Upper lobe of right lung (tissue), 1 donor: ENCODE data around the gene ZBTB38. TPM values are rescaled to one million over a fixed set of nuclear protein-coding genes. Genes with fewer than 3 reads are reported as not detected.

Experiments
- ATAC-seq: fragments of 200-7000 bp; cut with Tn5 transposase; one replicate; pipeline ENCODE4 v1.9.1; 2020; ENCODE audit warnings: mild to moderate bottlenecking, moderate library complexity
- DNase-seq: peaks from one replicate; pipeline ENCODE4 v3.0.0-alpha.2; 2020
- H3K27ac ChIP-seq: fragments of 200-600 bp; one replicate; pipeline ENCODE4 v1.8.0; 2022
- H3K27me3 ChIP-seq: fragments of 200-600 bp; one replicate; pipeline ENCODE4 v1.8.0; 2022; ENCODE audit warnings: mild to moderate bottlenecking
- H3K36me3 ChIP-seq: fragments of 200-600 bp; one replicate; pipeline ENCODE4 v1.8.0; 2022
- H3K4me1 ChIP-seq: fragments of 200-600 bp; one replicate; pipeline ENCODE4 v1.8.0; 2022
- H3K4me3 ChIP-seq: fragments of 200-600 bp; one replicate; pipeline ENCODE4 v1.8.0; 2022; ENCODE audit warnings: mild to moderate bottlenecking
- H3K9me3 ChIP-seq: fragments of 200-600 bp; one replicate; pipeline ENCODE4 v1.8.0; 2022
- intact Hi-C: fragments of 100-400 bp; cut with DNase I; formaldehyde crosslinking; loops from one replicate; pipeline ENCODE4 v1.11.0; 2022
- total RNA-seq: library from RNA; stranded (reverse); fragmentation: NEBNext Ultra II Directional; extraction: Animal tissue kit (Norgen Biotek cat#: 25700); gene quantifications from one replicate; pipeline ENCODE4 v1.2.1, GENCODE V29; 2021
- TF ChIP-seq, protein P1 (sequence below): fragments of 200-600 bp; IDR thresholded peaks from one replicate; pipeline ENCODE4 v1.8.0; 2022; ENCODE audit warnings: antibody characterized with exemption
- donor health status: DM: no; HTN: yes; CAD: no; lungs with severe emphysema.

The ZBTB38 gene
- total RNA-seq, 1 donor from 2014 or later: 118 TPM

DNA sequence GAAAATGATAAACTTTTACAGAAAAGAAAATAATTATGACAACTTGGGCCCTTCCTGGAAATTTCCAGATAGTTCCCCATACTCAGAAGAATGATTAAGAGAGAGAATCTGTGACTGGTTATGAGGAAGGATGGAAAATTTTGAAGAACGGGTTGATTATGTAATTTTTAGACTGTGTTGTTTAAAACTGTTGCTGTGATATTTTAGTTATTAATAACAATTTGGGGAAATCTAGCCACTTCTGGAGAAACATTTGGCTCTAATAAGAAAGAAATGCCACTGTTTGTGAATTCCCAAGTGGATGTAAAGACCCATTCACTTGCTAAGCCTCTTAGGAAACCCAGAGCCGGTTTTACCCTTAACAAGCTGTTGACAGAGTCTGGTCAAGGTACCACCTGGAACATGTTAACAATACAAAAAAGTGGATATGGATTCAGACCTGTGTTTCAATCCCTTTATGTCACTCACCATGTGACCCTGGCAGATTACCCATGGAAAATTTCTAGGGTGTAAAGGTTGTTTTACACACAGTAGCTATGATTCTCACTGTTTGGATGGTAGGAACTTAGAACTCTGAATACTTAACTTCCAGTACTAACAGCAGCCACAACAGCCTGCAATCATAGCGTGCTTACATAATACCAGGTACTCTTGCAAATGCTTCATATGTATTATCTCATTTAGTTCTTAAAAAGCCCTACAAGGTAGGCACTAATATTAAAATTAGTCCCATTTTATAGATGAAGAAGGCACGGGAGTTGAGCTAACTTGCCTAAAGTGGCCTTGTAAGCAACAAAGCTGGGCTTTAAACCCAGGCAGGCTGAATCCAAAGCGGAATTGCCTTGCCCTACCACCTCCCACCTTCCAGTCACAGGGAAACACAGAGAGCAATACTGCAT lies 32.0 kb downstream of the ZBTB38 start:
- Histone ChIP-seq H3K4me3 (no peak overlapping the region), H3K9me3 (no peaks in the 10 kb centered on the region), H3K27ac (peak overlapping the region; percentile 98), H3K36me3 (peaks cover 22% of the 10 kb centered on the region), H3K27me3 (no peaks in the 10 kb centered on the region), H3K4me1 (peaks cover 18% of the 10 kb centered on the region)
- DNase-seq (no peak), ATAC-seq (no peak)
- TF ChIP-seq, protein P1, sequence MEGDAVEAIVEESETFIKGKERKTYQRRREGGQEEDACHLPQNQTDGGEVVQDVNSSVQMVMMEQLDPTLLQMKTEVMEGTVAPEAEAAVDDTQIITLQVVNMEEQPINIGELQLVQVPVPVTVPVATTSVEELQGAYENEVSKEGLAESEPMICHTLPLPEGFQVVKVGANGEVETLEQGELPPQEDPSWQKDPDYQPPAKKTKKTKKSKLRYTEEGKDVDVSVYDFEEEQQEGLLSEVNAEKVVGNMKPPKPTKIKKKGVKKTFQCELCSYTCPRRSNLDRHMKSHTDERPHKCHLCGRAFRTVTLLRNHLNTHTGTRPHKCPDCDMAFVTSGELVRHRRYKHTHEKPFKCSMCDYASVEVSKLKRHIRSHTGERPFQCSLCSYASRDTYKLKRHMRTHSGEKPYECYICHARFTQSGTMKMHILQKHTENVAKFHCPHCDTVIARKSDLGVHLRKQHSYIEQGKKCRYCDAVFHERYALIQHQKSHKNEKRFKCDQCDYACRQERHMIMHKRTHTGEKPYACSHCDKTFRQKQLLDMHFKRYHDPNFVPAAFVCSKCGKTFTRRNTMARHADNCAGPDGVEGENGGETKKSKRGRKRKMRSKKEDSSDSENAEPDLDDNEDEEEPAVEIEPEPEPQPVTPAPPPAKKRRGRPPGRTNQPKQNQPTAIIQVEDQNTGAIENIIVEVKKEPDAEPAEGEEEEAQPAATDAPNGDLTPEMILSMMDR: no peak
- intact Hi-C loops: no loop called here

- ATAC-seq: no peak
- Histone ChIP-seq H3K9me3 (no peaks in the 10 kb centered on the region), H3K27me3 (no peaks in the 10 kb centered on the region), H3K4me3 (no peak overlapping the region), H3K27ac (peak overlapping the region; percentile 98), H3K36me3 (peaks cover 30% of the 10 kb centered on the region), H3K4me1 (peaks cover 23% of the 10 kb centered on the region)
- TF ChIP-seq, protein P1: no peak
- no peak for DNase-seq
- intact Hi-C loops: no loop called here
Measured at GRCh38 chr3:141401095-141401494, 32.8 kb downstream of the ZBTB38 start.

DNA sequence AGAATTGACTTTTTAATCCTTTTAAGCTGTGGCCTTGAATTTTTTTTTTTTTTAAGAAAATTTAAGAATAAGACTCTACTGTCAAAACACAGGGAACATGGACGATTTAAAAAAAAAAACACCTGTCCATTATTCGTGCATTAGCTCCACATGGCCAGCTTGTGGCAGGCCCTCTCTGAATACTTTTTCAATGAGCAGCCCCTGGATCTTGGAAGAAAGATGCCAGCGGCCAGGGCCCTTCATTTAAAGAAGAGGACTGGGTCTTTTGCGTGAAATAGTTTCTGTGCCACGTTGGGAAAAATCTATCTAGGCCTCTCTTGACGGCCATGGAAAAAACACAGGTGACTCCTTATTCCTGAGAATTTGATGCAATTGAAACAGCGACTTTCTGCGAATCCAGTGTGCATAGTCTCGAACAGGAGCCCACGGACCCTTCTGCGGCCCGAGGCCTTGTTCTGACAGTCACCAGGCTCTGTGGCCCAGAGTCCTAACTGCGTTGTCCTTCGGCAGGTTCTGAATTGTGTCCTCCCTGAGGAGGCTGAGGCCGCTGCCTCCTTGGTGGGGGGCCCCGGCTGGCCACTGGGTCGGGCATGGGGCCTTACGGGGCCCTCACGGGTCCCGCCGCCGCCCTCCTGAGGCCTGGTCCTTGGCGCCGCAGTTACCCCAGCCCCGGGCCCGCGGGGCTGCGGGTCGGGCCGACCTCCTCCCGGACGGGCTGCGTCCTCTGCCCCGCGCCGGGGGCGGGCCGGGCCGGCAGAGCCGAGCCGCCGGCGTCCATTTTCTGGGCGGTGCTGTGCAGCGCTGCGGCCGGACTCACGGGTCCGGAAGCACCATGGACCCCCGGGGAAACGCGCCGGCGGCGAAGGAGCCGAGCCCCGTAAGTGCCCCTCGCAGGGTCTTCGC lies 33.5 kb downstream of the ZBTB38 start:
- TF ChIP-seq, protein P1: no peak
- Histone ChIP-seq H3K4me1 (peaks cover 28% of the 10 kb centered on the region), H3K9me3 (no peaks in the 10 kb centered on the region), H3K36me3 (peaks cover 37% of the 10 kb centered on the region), H3K4me3 (peak overlapping the region; percentile 69), H3K27me3 (no peaks in the 10 kb centered on the region), H3K27ac (peak overlapping the region; percentile 98)
- peak; percentile 85 for DNase-seq
- peak; percentile 91 for ATAC-seq
- intact Hi-C loops: no loop called here

DNA sequence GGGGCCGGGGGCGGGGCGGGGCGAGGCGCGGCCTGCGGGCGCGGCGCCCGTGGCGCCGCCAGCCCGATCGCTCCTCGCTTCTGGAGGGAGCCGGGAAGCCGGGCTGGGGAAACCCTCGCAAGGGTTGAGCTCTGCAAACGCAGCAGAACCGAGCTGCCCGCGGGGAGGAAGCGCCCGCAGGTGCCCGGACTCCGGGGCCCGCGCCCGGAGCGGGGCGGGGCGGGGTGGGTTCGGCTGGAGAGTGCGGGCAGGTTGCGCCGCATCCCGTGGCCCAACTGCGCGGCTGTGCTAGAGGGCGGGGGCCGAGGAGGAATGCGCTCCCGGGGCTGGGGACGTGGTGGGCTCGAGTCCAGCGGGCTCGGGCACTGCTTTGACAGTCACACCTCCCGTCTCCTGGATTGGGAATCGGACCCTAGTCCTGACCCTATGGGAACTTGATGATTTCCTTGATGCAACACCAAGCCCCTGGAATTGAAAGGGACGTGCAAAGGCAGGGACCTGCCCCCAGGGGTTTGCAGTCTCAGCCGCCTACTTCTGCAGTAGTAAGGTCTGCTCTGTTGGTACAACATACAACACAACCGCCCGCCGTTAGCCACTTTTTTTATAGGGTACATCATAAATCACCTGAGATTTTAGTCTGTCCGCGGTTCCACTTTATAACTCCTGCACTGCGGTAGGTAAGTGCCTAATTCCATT lies 34.3 kb downstream of the ZBTB38 start:
- peak; percentile 88 for DNase-seq
- H3K9me3 ChIP-seq: no peaks in the 10 kb centered on the region
- H3K36me3 ChIP-seq: peaks cover 42% of the 10 kb centered on the region
- peaks cover 36% of the 10 kb centered on the region for H3K4me1 ChIP-seq
- H3K4me3 ChIP-seq: peak overlapping the region; percentile 69
- TF ChIP-seq, protein P1: no peak
- no peaks in the 10 kb centered on the region for H3K27me3 ChIP-seq
- intact Hi-C loops: no loop called here
- ATAC-seq: peak; percentile 88
- H3K27ac ChIP-seq: peak overlapping the region; percentile 98

- Histone ChIP-seq H3K9me3 (no peaks in the 10 kb centered on the region), H3K4me3 (peak overlapping the region; percentile 69), H3K4me1 (peaks cover 42% of the 10 kb centered on the region), H3K36me3 (peaks cover 44% of the 10 kb centered on the region), H3K27ac (peak overlapping the region; percentile 98), H3K27me3 (no peaks in the 10 kb centered on the region)
- TF ChIP-seq, protein P1: no peak
- intact Hi-C loops: no loop called here
- no peak for DNase-seq
- no peak for ATAC-seq
Measured at GRCh38 chr3:141403576-141403975, 35.3 kb downstream of the ZBTB38 start.
